Heart right ventricle (tissue), 16 donors: Measurements from ENCODE around the gene COL4A2. TPM values are rescaled to one million over a fixed set of nuclear protein-coding genes. Genes with fewer than 3 reads are reported as not detected.

ENCODE experiments used
- ATAC-seq, 8 donors: fragments of 200-7000 bp; cut with Tn5 transposase; one replicate each; pipeline ENCODE4 v1.9.1; 2020; ENCODE audit warnings: mild to moderate bottlenecking in 8 of 8, moderate library complexity in 8 of 8, moderate number of reproducible peaks in 1 of 8
- DNase-seq, 2 donors: peaks; one replicate each; pipeline ENCODE4 v3.0.0-alpha.2; 2020
- H3K27ac ChIP-seq, 10 donors: fragments of 200-600 bp; sonication (generic) in 2 of 10; one replicate each; pipeline versions ENCODE4 v1.5.0 to v1.8.0; 2020 to 2022; ENCODE audit warnings: mild to moderate bottlenecking in 3 of 10
- H3K27me3 ChIP-seq, 7 donors: fragments of 200-600 bp; one replicate each; pipeline ENCODE4 v1.8.0; 2021 to 2022; ENCODE audit warnings: mild to moderate bottlenecking in 2 of 7
- H3K36me3 ChIP-seq, 9 donors: fragments of 200-600 bp; sonication (generic) in 1 of 9; one replicate each; pipeline versions ENCODE4 v1.5.0 to v1.8.0; 2020 to 2022; ENCODE audit warnings: mild to moderate bottlenecking in 2 of 9
- H3K4me1 ChIP-seq, 9 donors: fragments of 200-600 bp; sonication (generic) in 1 of 9; one replicate each; pipeline versions ENCODE4 v1.5.0 to v1.8.0; 2020 to 2022; ENCODE audit warnings: mild to moderate bottlenecking in 4 of 9
- H3K4me3 ChIP-seq, 10 donors: fragments of 200-600 bp; sonication (generic) in 2 of 10; one replicate each; pipeline versions ENCODE4 v1.5.0 to v1.8.0; 2020 to 2022; ENCODE audit warnings: mild to moderate bottlenecking in 7 of 10, moderate library complexity in 2 of 10
- H3K9me3 ChIP-seq, 11 donors: fragments of 200-600 bp in 10 of 11; sonication (generic) in 2 of 11; one replicate each; pipeline versions ENCODE4 v1.5.0 to v1.8.0; 2013 to 2022; ENCODE audit warnings: mild to moderate bottlenecking in 2 of 11, control low read depth in 1 of 11, moderate library complexity in 1 of 11
- CTCF ChIP-seq, 9 donors: fragments of 200-600 bp; sonication (generic) in 2 of 9; IDR thresholded peaks; one replicate each; pipeline versions ENCODE4 v1.5.0 to v1.8.0; 2021 to 2022; ENCODE audit warnings: antibody characterized with exemption in 9 of 9, mild to moderate bottlenecking in 5 of 9, moderate library complexity in 1 of 9
- WGBS, 2 donors: extraction: QIAGEN DNeasy Blood & Tissue Kit; methylation state at CpG; one replicate each; pipeline ENCODE4 v1.1.7; 2013; ENCODE audit warnings: inconsistent platforms in 1 of 2; 5-methylcytosine and 5-hydroxymethylcytosine counted together
- intact Hi-C, 10 donors: fragments of 100-400 bp; cut with DNase I; formaldehyde crosslinking; loops; one replicate each; pipeline versions ENCODE4 v1.11.1 to v1.14.2; 2022
- polyA plus RNA-seq, 2 donors: library from polyadenylated mRNA; stranded (reverse); fragments of 200-250 nt; gene quantifications; one replicate each; pipeline ENCODE4 v1.2.3, GENCODE V29; 2013
- total RNA-seq, 10 donors: library from RNA; stranded (reverse); fragmentation: NEBNext Ultra II Directional in 3 of 10; extraction: Animal tissue kit (Norgen Biotek cat#: 25700) in 3 of 10; gene quantifications; one replicate each; pipeline versions ENCODE4 v1.2.1 to v1.2.4, GENCODE V29; 2021 to 2023
- donor health status: Arrhythmogenic right ventricular cardiomyopathy.
- donor health status: ischemic (EF 13 %, LVEDD 7.1; RV severe dilation, severe dysfunction).
- donor health status: healthy with polysubstance abuse.
- donor health status: DM: no; HTN: yes; CAD: no.
- donor health status: DM: no; HTN: no; CAD: no.
- donor health status: ischemic (EF 25% LVEDD 6.9; RV normal size, moderate dysfunction).
- donor health status: ischemic (EF 25% LVEDD 5.7; RV mildly dilated, moderate dysfunction).
- donor health status: healthy.
- donor health status: DM: yes; HTN: yes; CAD: no.
- donor health status: Ischemic cardiomyopathy.
- donor health status: ischemic (EF 35%, LVEDD 5.7; RV mildly dilated, moderate dysfunction).
- donor health status: nonischemic (EF 11% LVEDD 7.7; RV severe dilation, severe dysfunction).
- donor health status: DM: yes; HTN: yes; CAD: no.
- donor health status: PGD.
- donor health status: ischemic (EF 29% LVEDD 5.4; RV normal size, mild dysfunction).
- donor health status: nonischemic (EF 23%, LVEDD 6.1; RV moderate dilation, normal function).

The COL4A2 gene
- total and polyA plus RNA-seq, 12 donors, result 81.7 to 301 (median 128) TPM

- peaks cover 25 to 85% (median 72%) of the 10 kb centered on the region in 9 donors for H3K4me1 ChIP-seq
- ATAC-seq, result peak in 1 of 8 donors; percentile 11
- 56 to 59% methylated on average over 5 of the region's 5 CpGs for WGBS, 2 donors
- intact Hi-C loops, result loop anchor here in 3 of 10 donors (5.0 to 10.0 kb wide), 3 partner anchors 37 to 66 kb away; no protein-coding TSS in a partner anchor
- no peak for TF ChIP-seq CTCF (IDR thresholded peaks at IDR 0.05)
- H3K36me3 ChIP-seq, result peaks cover 0 to 30% (median 0%) of the 10 kb centered on the region in 9 donors
- H3K4me3 ChIP-seq, result no peak overlapping the region
- DNase-seq, result no peak
- H3K9me3 ChIP-seq, result no peaks in the 10 kb centered on the region
- peak overlapping the region in 6 of 10 donors; percentile 70 to 82 (median 76) for H3K27ac ChIP-seq
- no peaks in the 10 kb centered on the region for H3K27me3 ChIP-seq
These were observed 42.2 kb downstream of the COL4A2 start for GRCh38 chr13:110349239-110349638.

GRCh38 chr13:110350049-110350448 lies 43.0 kb downstream of the COL4A2 start:
- Histone ChIP-seq H3K9me3 (no peaks in the 10 kb centered on the region), H3K27me3 (no peaks in the 10 kb centered on the region), H3K4me3 (no peak overlapping the region), H3K4me1 (peaks cover 25 to 92% (median 72%) of the 10 kb centered on the region in 9 donors), H3K27ac (peak overlapping the region in 7 of 10 donors; percentile 13 to 76 (median 28)), H3K36me3 (peaks cover 0 to 23% (median 0%) of the 10 kb centered on the region in 9 donors)
- DNase-seq (no peak), ATAC-seq (no peak)
- intact Hi-C loops, result no loop called here
- TF ChIP-seq CTCF (IDR thresholded peaks at IDR 0.05), result no peak
- 83 to 89% methylated on average over 1 of the region's 1 CpG for WGBS, 2 donors

GRCh38 chr13:110350509-110350908 lies 43.4 kb downstream of the COL4A2 start:
- ATAC-seq (peak in 2 of 8 donors; percentile 30 to 34), DNase-seq (no peak)
- 44 to 74% methylated on average over 3 of the region's 3 CpGs for WGBS, 2 donors
- Histone ChIP-seq H3K36me3 (peaks cover 0 to 19% (median 0%) of the 10 kb centered on the region in 9 donors), H3K27me3 (no peaks in the 10 kb centered on the region), H3K4me3 (no peak overlapping the region), H3K27ac (peak overlapping the region in 7 of 10 donors; percentile 13 to 76 (median 28)), H3K4me1 (peaks cover 25 to 94% (median 72%) of the 10 kb centered on the region in 9 donors), H3K9me3 (no peaks in the 10 kb centered on the region)
- TF ChIP-seq CTCF (IDR thresholded peaks at IDR 0.05), result no peak
- intact Hi-C loops, result no loop called here

- Histone ChIP-seq H3K36me3 (peaks cover 0 to 19% (median 0%) of the 10 kb centered on the region in 9 donors), H3K9me3 (no peaks in the 10 kb centered on the region), H3K27ac (peak overlapping the region in 4 of 10 donors; percentile 4 to 70 (median 22)), H3K4me3 (no peak overlapping the region), H3K27me3 (no peaks in the 10 kb centered on the region), H3K4me1 (peaks cover 22 to 83% (median 64%) of the 10 kb centered on the region in 9 donors)
- intact Hi-C loops, result no loop called here
- WGBS, 2 donors, result 87 to 95% methylated on average over 6 of the region's 6 CpGs
- no peak for TF ChIP-seq CTCF (IDR thresholded peaks at IDR 0.05)
- ATAC-seq (no peak), DNase-seq (no peak)
These were observed 44.7 kb downstream of the COL4A2 start for GRCh38 chr13:110351636-110352420.
